Esophagus muscularis mucosa (tissue), 4 donors: ENCODE data around the gene CCDC195. TPM values are rescaled to one million over a fixed set of nuclear protein-coding genes. Genes with fewer than 3 reads are reported as not detected.

Experiments
- DNase-seq: peaks from one replicate; pipeline ENCODE4 v3.0.0-alpha.2; 2017; ENCODE audit errors: extremely low spot score
- H3K27ac ChIP-seq, 4 donors: fragments of 200-600 bp; sonication (generic); replicated peaks in 1 of 4; 1 replicate in 3 of 4; 2 replicates in 1 of 4; pipeline ENCODE4 v1.5.1; 2016 to 2019; ENCODE audit warnings: mild to moderate bottlenecking in 1 of 4
- H3K27me3 ChIP-seq, 4 donors: fragments of 200-600 bp; sonication (generic); one replicate each; pipeline versions ENCODE4 v1.5.1 to v1.6.0; 2016 to 2019
- H3K36me3 ChIP-seq, 4 donors: fragments of 200-600 bp; sonication (generic); one replicate each; pipeline ENCODE4 v1.5.1; 2016 to 2019
- H3K4me1 ChIP-seq, 4 donors: fragments of 200-600 bp; sonication (generic); one replicate each; pipeline ENCODE4 v1.5.1; 2016 to 2019
- H3K4me3 ChIP-seq, 4 donors: fragments of 200-600 bp; sonication (generic); 1 replicate in 2 of 4; 2 replicates in 2 of 4; pipeline ENCODE4 v1.5.1; 2016 to 2019; ENCODE audit warnings: mild to moderate bottlenecking in 4 of 4, moderate library complexity in 1 of 4
- H3K9me3 ChIP-seq, 4 donors: fragments of 200-600 bp; sonication (generic); 1 replicate in 3 of 4; 2 replicates in 1 of 4; pipeline ENCODE4 v1.5.1; 2016 to 2019
- CTCF ChIP-seq, 3 experiments: fragments of 200-600 bp in 2 of 3; fragments of 450-650 bp in 1 of 3; sonication (generic) in 2 of 3; IDR thresholded peaks; one replicate each; pipeline ENCODE4 v1.5.1; 2017 to 2019; ENCODE audit warnings: antibody characterized with exemption in 3 of 3, mild to moderate bottlenecking in 2 of 3, moderate library complexity in 1 of 3
- EP300 ChIP-seq: sonication (generic); formaldehyde crosslinking; IDR thresholded peaks from one replicate; pipeline ENCODE4 v1.6.1; 2017; ENCODE audit warnings: antibody characterized with exemption
- POLR2A ChIP-seq: fragments of 450-650 bp; IDR thresholded peaks from one replicate; pipeline ENCODE4 v1.6.1; 2017; ENCODE audit warnings: antibody characterized with exemption, moderate library complexity, mild to moderate bottlenecking, low read depth
- POLR2AphosphoS5 ChIP-seq, 2 donors: sonication (generic); formaldehyde crosslinking; IDR thresholded peaks; one replicate each; pipeline ENCODE4 v1.6.1; 2017; ENCODE audit warnings: antibody characterized with exemption in 2 of 2
- WGBS: methylation state at CpG from one replicate; pipeline ENCODE4 v1.1.5; 2018; 5-methylcytosine and 5-hydroxymethylcytosine counted together
- intact Hi-C: fragments of 100-400 bp; cut with DNase I; formaldehyde crosslinking; loops from one replicate; pipeline ENCODE4 v1.15.1; 2023
- total RNA-seq, 4 donors: library from RNA; depleted of rRNA; stranded (reverse); fragments of >200 nt; gene quantifications; one replicate each; pipeline versions ENCODE4 v1.1.0 to v1.2.1, GENCODE V29; 2016

Gene CCDC195
- total RNA-seq, 4 donors from 2014 or later, result not detected

GRCh38 chr2:224716921-224717320, 756 bp upstream of the CCDC195 start:
- WGBS, result 86% methylated on average over 2 of the region's 2 CpGs
- H3K4me1 ChIP-seq, result no peaks in the 10 kb centered on the region
- H3K9me3 ChIP-seq, result no peaks in the 10 kb centered on the region
- no peaks in the 10 kb centered on the region for H3K27me3 ChIP-seq
- DNase-seq, result no peak
- intact Hi-C loops, result no loop called here
- H3K4me3 ChIP-seq, result no peak overlapping the region
- no peak for TF ChIP-seq POLR2A
- no peak for TF ChIP-seq POLR2AphosphoS5 (IDR thresholded peaks at IDR 0.05)
- TF ChIP-seq CTCF (IDR thresholded peaks at IDR 0.05), result no peak
- TF ChIP-seq EP300, result no peak
- H3K27ac ChIP-seq, result no peak overlapping the region
- no peaks in the 10 kb centered on the region for H3K36me3 ChIP-seq

GRCh38 chr2:224711859-224712665, 4.1 kb downstream of the CCDC195 start:
- Histone ChIP-seq H3K27ac (no peak overlapping the region), H3K36me3 (no peaks in the 10 kb centered on the region), H3K4me3 (no peak overlapping the region), H3K27me3 (no peaks in the 10 kb centered on the region), H3K4me1 (no peaks in the 10 kb centered on the region), H3K9me3 (no peaks in the 10 kb centered on the region)
- WGBS, result 41% methylated on average over 10 of the region's 10 CpGs
- no peak for TF ChIP-seq EP300
- TF ChIP-seq POLR2A, result no peak
- intact Hi-C loops, result no loop called here
- DNase-seq, result no peak

- no peak for DNase-seq
- no peak for TF ChIP-seq CTCF (IDR thresholded peaks at IDR 0.05)
- no peak for TF ChIP-seq POLR2A
- TF ChIP-seq POLR2AphosphoS5 (IDR thresholded peaks at IDR 0.05), result no peak
- no peak for TF ChIP-seq EP300
- 80% methylated on average over 3 of the region's 3 CpGs for WGBS
- Histone ChIP-seq H3K27me3 (no peaks in the 10 kb centered on the region), H3K9me3 (no peaks in the 10 kb centered on the region), H3K4me3 (no peak overlapping the region), H3K36me3 (no peaks in the 10 kb centered on the region), H3K4me1 (no peaks in the 10 kb centered on the region), H3K27ac (no peak overlapping the region)
- intact Hi-C loops, result no loop called here
Measured at GRCh38 chr2:224711381-224711780, 4.8 kb downstream of the CCDC195 start.

GRCh38 chr2:224709301-224709700, 6.9 kb downstream of the CCDC195 start:
- H3K4me1 ChIP-seq, result no peaks in the 10 kb centered on the region
- TF ChIP-seq EP300 (no peak), POLR2AphosphoS5 (IDR thresholded peaks at IDR 0.05) (no peak), POLR2A (no peak), CTCF (IDR thresholded peaks at IDR 0.05) (no peak)
- no peak overlapping the region for H3K27ac ChIP-seq
- H3K36me3 ChIP-seq, result no peaks in the 10 kb centered on the region
- WGBS, result 63% methylated on average over 3 of the region's 3 CpGs
- H3K9me3 ChIP-seq, result no peaks in the 10 kb centered on the region
- no peaks in the 10 kb centered on the region for H3K27me3 ChIP-seq
- no peak for DNase-seq
- no peak overlapping the region for H3K4me3 ChIP-seq
- intact Hi-C loops, result no loop called here

- intact Hi-C loops, result no loop called here
- Histone ChIP-seq H3K27me3 (no peaks in the 10 kb centered on the region), H3K4me1 (no peaks in the 10 kb centered on the region), H3K27ac (no peak overlapping the region), H3K36me3 (no peaks in the 10 kb centered on the region), H3K4me3 (no peak overlapping the region), H3K9me3 (no peaks in the 10 kb centered on the region)
- TF ChIP-seq POLR2AphosphoS5 (IDR thresholded peaks at IDR 0.05), result no peak
- no peak for TF ChIP-seq CTCF (IDR thresholded peaks at IDR 0.05)
- 63% methylated on average over 3 of the region's 3 CpGs for WGBS
- DNase-seq, result no peak
Measured at GRCh38 chr2:224694502-224694901, 21.7 kb downstream of the CCDC195 start.
